HG03097 (cell line): ENCODE results near the gene GABPB1.

Experiments
- ATAC-seq: cut with Tn5 transposase; IDR thresholded peaks from one replicate; pipeline ENCODE4 v1.9.1; 2021; ENCODE audit not compliant: unreplicated experiment, low FRiP score

Gene GABPB1

GRCh38 chr15:50247819-50248655 is 107.0 kb downstream of the GABPB1 start:
- peak; percentile 74 for ATAC-seq

- no peak for ATAC-seq
Observed at GRCh38 chr15:50246631-50247030, 108.4 kb downstream of the GABPB1 start.

GRCh38 chr15:50244959-50245624 is 109.9 kb downstream of the GABPB1 start:
- ATAC-seq, result no peak

GRCh38 chr15:50244153-50244552 is 110.8 kb downstream of the GABPB1 start:
- ATAC-seq, result no peak

DNA sequence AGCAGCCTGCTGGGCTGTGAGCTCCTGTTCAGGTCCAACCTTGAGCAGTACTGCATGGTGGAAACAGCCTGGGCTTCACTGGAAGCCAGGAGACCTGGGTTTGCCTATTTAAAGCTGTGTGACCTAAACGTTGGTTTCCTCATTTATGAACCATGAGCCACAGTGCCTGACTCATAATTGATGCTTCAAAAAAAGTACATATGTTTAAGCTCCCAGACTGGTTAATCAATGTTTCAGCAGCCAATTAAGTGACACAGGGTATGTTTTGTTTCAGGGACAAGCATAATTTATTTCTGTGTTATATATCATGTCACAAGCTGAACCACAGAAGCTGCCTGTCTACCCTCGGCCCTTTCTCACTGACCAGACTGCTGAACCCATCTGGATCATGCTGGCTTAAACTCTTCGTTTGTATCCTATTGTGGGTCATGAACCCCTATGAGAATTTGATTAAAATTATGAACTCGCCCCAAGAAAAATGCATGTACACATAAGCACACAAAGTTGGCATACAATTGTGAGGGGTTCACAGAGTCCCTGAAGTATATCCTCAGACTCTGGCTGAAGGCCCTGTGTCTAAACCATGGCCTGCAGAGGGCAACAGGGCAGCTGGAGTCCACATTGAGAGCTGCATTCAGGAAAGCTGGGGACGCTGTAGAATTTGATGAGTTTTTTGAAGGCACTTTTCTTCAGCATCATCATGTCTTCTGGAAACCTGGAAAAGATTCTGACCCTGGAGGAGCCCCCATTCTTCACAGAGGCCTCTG is 113.1 kb downstream of the GABPB1 start:
- ATAC-seq, result no peak

DNA sequence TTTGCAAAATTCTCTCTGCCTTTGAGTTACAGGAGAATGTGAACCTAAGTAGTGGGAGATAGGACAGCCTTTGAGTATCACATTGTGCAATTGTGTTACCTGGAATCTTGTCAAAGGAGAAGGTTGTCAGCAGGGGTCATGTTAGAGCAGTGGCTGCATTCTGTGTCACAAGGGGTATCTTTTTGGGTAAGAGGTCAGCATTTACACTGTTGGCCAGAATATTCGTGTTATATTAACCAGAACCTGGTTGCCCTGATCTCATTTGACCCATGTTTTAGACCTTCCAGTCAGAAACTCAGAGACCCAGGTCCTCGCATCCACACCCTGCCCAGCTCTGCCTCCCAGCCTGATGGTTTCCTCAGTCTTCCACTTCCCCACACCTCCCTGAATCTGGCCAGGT is 116.7 kb downstream of the GABPB1 start:
- no peak for ATAC-seq

GRCh38 chr15:50236433-50236832 is 118.6 kb downstream of the GABPB1 start:
- no peak for ATAC-seq

- no peak for ATAC-seq
Observed at GRCh38 chr15:50235794-50236193, 119.2 kb downstream of the GABPB1 start.

GRCh38 chr15:50234764-50235163 is 120.2 kb downstream of the GABPB1 start:
- no peak for ATAC-seq

DNA sequence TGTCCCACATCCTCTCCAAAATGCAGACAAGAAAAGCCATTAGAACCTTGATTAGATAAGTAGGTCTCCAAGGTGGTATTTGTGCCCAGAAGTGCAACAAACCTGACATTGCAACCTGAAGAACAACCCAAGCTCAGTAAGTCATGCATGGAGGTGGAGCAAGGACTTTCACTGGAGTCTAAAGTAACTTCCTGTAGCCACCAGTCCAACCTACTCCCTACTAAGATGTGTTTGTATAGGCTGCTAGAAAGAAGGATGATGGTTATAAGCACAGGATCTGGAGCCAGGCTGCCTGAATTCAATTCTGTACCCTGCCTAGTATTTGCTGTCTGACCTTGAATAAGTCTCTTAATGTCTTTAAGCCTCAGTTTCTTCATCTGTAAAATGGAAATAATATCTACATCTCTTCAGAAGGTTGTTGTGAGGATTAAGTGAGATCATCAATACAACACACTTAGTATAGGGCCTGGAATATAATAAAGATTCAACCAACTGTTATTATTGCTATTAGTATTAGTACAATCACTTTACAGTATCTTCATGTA is 121.7 kb downstream of the GABPB1 start:
- ATAC-seq, result no peak

DNA sequence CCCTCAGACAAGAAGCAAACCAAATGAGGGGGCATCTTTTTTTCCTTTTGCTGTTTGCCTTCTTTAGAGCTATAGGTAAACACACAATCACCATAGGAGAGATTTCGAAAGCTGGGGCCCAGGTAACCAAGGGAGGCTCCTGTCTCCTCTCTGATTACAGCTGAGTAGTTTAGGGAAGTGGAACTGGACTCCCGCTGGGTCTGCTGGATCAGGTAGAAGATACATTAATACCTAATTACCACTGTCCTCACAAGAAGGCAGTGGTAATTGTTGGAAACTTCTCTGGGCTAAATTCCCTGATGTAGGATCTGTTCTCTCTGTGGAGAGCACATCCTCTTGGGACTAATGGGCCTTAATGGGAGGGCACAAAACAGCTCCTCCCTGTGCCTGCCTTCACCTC is 122.2 kb downstream of the GABPB1 start:
- no peak for ATAC-seq

DNA sequence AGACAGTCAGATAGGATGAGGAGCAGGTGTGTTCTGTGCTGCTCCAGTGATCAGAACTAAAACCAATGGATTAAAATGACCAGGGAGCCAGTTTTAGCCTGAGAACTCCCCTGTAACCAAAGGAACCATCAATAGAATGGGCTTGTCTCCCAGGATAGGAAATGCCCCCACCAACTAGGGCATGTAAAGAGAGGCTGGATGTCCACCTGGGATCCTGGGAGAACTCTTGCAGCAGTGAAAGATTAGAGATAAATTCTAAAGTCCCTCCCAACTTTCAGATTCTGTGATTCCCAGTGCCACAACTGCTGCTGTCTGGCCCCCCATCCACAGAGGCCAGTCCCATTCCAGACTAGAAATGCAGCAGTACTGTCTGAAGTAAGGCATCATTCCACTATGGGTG is 123.2 kb downstream of the GABPB1 start:
- no peak for ATAC-seq

DNA sequence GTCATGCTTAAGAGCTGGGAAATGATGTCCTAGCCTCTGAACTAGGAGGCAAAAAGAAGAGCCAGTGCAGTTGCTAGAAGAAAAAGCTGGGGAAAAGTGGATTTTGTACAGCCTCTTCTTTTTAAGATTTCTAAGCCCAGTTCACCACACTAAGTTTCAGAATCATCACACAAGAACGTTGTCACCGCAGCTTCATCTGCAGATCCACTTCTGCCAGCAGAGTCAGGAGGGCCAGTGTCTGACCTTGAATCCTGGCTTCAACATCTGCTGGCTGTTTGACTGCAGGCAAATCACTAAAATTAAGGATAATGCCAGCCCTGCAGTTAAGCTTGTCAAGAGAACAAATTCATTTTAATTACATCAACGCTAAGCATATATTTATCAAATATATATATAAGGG is 125.7 kb downstream of the GABPB1 start:
- ATAC-seq, result no peak

DNA sequence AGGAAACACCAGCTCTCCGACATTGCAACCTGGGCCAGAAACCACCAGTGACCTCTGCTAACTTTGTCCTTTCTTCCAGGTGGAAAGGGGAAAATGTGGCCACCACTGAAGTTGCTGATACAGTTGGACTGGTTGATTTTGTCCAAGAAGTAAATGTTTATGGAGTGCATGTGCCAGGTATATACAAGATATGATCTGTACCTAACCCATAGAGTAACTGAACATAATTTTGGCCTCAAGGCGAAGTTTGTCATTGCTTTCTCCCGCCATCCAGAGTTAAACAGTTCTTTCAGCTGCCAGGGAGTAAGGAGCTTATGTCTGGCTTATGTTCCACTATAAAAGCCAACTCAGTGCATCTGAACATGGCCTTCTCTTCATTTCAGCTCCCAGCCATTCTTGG is 126.1 kb downstream of the GABPB1 start:
- ATAC-seq, result no peak

GRCh38 chr15:50227076-50227475 is 127.9 kb downstream of the GABPB1 start:
- no peak for ATAC-seq

- no peak for ATAC-seq
Observed at GRCh38 chr15:50225938-50226337, 129.1 kb downstream of the GABPB1 start.
